Neural progenitor cell (in vitro differentiated cells): ENCODE data around the gene USP51.
"Not testable (repeated sequence)": the region's sequence is repeated elsewhere in the genome, so short reads cannot be mapped to it uniquely, and the experiment has no call there.

Source experiments
- EZH2 ChIP-seq: fragments of 200-600 bp; sonication (generic); IDR thresholded peaks from 2 replicates; pipeline ENCODE4 v1.6.1; 2017; ENCODE audit warnings: antibody characterized with exemption, mild to moderate bottlenecking, moderate library complexity
- EZH2phosphoT487 ChIP-seq: fragments of 200-600 bp; sonication (generic); IDR thresholded peaks from 2 replicates; pipeline ENCODE4 v1.6.1; 2017; ENCODE audit warnings: antibody characterized with exemption
- TF ChIP-seq, protein P1 (sequence below): fragments of 200-600 bp; sonication (generic); IDR thresholded peaks from 2 replicates; pipeline ENCODE4 v1.5.1; 2017; ENCODE audit warnings: antibody characterized with exemption, mild to moderate bottlenecking

DNA sequence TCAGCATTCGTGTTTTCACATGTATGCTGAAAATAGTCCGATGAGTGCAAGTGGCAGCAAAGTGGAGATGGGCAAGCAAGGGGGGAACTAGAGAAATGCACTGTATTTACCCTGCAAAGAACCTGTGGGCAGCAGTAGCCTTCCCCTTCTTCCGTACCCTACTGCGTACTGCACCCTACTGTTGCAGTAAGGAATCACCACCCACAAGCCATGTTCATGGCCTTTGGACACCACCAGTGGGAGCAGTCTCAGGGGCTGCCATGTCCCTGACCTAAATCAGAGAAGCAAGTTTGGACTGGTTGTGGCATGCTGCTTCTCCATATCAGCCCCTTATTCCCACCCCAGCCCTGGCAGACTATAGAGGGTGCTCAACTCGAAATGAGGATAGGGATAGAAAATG, 25.6 kb downstream of the USP51 start:
- TF ChIP-seq, protein P1, sequence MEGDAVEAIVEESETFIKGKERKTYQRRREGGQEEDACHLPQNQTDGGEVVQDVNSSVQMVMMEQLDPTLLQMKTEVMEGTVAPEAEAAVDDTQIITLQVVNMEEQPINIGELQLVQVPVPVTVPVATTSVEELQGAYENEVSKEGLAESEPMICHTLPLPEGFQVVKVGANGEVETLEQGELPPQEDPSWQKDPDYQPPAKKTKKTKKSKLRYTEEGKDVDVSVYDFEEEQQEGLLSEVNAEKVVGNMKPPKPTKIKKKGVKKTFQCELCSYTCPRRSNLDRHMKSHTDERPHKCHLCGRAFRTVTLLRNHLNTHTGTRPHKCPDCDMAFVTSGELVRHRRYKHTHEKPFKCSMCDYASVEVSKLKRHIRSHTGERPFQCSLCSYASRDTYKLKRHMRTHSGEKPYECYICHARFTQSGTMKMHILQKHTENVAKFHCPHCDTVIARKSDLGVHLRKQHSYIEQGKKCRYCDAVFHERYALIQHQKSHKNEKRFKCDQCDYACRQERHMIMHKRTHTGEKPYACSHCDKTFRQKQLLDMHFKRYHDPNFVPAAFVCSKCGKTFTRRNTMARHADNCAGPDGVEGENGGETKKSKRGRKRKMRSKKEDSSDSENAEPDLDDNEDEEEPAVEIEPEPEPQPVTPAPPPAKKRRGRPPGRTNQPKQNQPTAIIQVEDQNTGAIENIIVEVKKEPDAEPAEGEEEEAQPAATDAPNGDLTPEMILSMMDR: not testable (repeated sequence)
- TF ChIP-seq EZH2, EZH2phosphoT487: not testable (repeated sequence)
